Activated naive CD4-positive, alpha-beta T cell treated with anti-CD3 and anti-CD28 coated beads, Interleukin-2, amount 10 ng/mL, durations not matched to agents 7 days and 5 days (primary cell): ENCODE data around the gene SLC16A9.

Source experiments
- CTCF ChIA-PET: fragments of 350-600 bp; sonication (Branson Sonifier 250); formaldehyde crosslinking; loops from one replicate; lab custom pipeline; 2021; ENCODE audit warnings: antibody characterized with exemption; lab: Charles Lee
- DNase-seq: peaks from one replicate; pipeline ENCODE4 v3.0.0-alpha.2; 2020
- H3K27ac Mint-ChIP-seq: one replicate; pipeline ENCODE4 v1.8.0; 2021; ENCODE audit warnings: mild to moderate bottlenecking, moderate library complexity, mixed read lengths
- H3K27me3 Mint-ChIP-seq: one replicate; pipeline ENCODE4 v1.8.0; 2021; ENCODE audit warnings: mild to moderate bottlenecking, mixed read lengths
- H3K36me3 Mint-ChIP-seq: one replicate; pipeline ENCODE4 v1.8.0; 2021; ENCODE audit warnings: mixed read lengths
- H3K4me1 Mint-ChIP-seq: one replicate; pipeline ENCODE4 v1.8.0; 2021; ENCODE audit warnings: mixed read lengths
- H3K4me3 Mint-ChIP-seq: one replicate; pipeline ENCODE4 v1.8.0; 2021; ENCODE audit warnings: mild to moderate bottlenecking, moderate library complexity, mixed read lengths
- H3K9me3 Mint-ChIP-seq: one replicate; pipeline ENCODE4 v1.8.0; 2021; ENCODE audit warnings: mixed read lengths

Gene SLC16A9

GRCh38 chr10:59635502-59636290, 74.0 kb downstream of the SLC16A9 start:
- peaks cover 12% of the 10 kb centered on the region for H3K27me3 Mint-ChIP-seq
- no peak overlapping the region for H3K4me3 Mint-ChIP-seq
- DNase-seq, result no peak
- H3K4me1 Mint-ChIP-seq, result no peaks in the 10 kb centered on the region
- CTCF ChIA-PET, result interaction anchor here (1.1 to 1.4 kb wide), 2 partner anchors 9 kb away, joined by 3 to 5 read pairs; no protein-coding TSS in a partner anchor
- no peaks in the 10 kb centered on the region for H3K9me3 Mint-ChIP-seq
- no peaks in the 10 kb centered on the region for H3K36me3 Mint-ChIP-seq
- no peak overlapping the region for H3K27ac Mint-ChIP-seq

- no peak for DNase-seq
- no peaks in the 10 kb centered on the region for H3K4me1 Mint-ChIP-seq
- no peak overlapping the region for H3K27ac Mint-ChIP-seq
- CTCF ChIA-PET, result interaction anchor here (1.1 to 1.5 kb wide), 3 partner anchors 8 to 11 kb away, joined by 3 to 5 read pairs (median 4); no protein-coding TSS in a partner anchor
- H3K4me3 Mint-ChIP-seq, result no peak overlapping the region
- H3K27me3 Mint-ChIP-seq, result peaks cover 19% of the 10 kb centered on the region
- no peaks in the 10 kb centered on the region for H3K9me3 Mint-ChIP-seq
- H3K36me3 Mint-ChIP-seq, result no peaks in the 10 kb centered on the region
Observed at GRCh38 chr10:59634102-59634501, 75.5 kb downstream of the SLC16A9 start.

- Mint-ChIP-seq H3K4me3 (no peak overlapping the region), H3K9me3 (no peaks in the 10 kb centered on the region), H3K4me1 (no peaks in the 10 kb centered on the region), H3K27me3 (peaks cover 19% of the 10 kb centered on the region), H3K36me3 (no peaks in the 10 kb centered on the region), H3K27ac (no peak overlapping the region)
- no peak for DNase-seq
- CTCF ChIA-PET, result interaction anchor here (0.5 to 1.2 kb wide), 3 partner anchors 76 to 238 kb away, joined by 3 to 4 read pairs (median 3); partner anchors contain the start of gene SLC16A9
Observed at GRCh38 chr10:59633063-59633462, 76.6 kb downstream of the SLC16A9 start.

- Mint-ChIP-seq H3K4me1 (no peaks in the 10 kb centered on the region), H3K4me3 (no peak overlapping the region), H3K36me3 (no peaks in the 10 kb centered on the region), H3K27ac (no peak overlapping the region), H3K9me3 (no peaks in the 10 kb centered on the region), H3K27me3 (peaks cover 19% of the 10 kb centered on the region)
- DNase-seq, result no peak
- CTCF ChIA-PET, result interaction anchor here (1.2 to 1.9 kb wide), 3 partner anchors 10 to 178 kb away, joined by 3 to 5 read pairs (median 4); partner anchors contain the start of gene SLC16A9
Observed at GRCh38 chr10:59631882-59632807, 77.5 kb downstream of the SLC16A9 start.

GRCh38 chr10:59631237-59631636, 78.4 kb downstream of the SLC16A9 start:
- DNase-seq, result no peak
- H3K9me3 Mint-ChIP-seq, result no peaks in the 10 kb centered on the region
- H3K27me3 Mint-ChIP-seq, result peaks cover 19% of the 10 kb centered on the region
- no peak overlapping the region for H3K4me3 Mint-ChIP-seq
- H3K36me3 Mint-ChIP-seq, result no peaks in the 10 kb centered on the region
- H3K4me1 Mint-ChIP-seq, result no peaks in the 10 kb centered on the region
- H3K27ac Mint-ChIP-seq, result no peak overlapping the region
- CTCF ChIA-PET, result interaction anchor here (1.9 kb wide), 1 partner anchor 9 kb away, joined by 5 read pairs; no protein-coding TSS in a partner anchor

GRCh38 chr10:59628965-59629364, 80.7 kb downstream of the SLC16A9 start:
- peaks cover 4% of the 10 kb centered on the region for H3K4me1 Mint-ChIP-seq
- CTCF ChIA-PET, result interaction anchor here (0.6 to 1.0 kb wide), 4 partner anchors 202 to 406 kb away, joined by 3 read pairs; partner anchors contain the start of gene CCDC6
- H3K27ac Mint-ChIP-seq, result no peak overlapping the region
- no peak for DNase-seq
- peaks cover 19% of the 10 kb centered on the region for H3K27me3 Mint-ChIP-seq
- no peak overlapping the region for H3K4me3 Mint-ChIP-seq
- no peaks in the 10 kb centered on the region for H3K9me3 Mint-ChIP-seq
- H3K36me3 Mint-ChIP-seq, result no peaks in the 10 kb centered on the region

- DNase-seq, result no peak
- no peak overlapping the region for H3K4me3 Mint-ChIP-seq
- H3K9me3 Mint-ChIP-seq, result no peaks in the 10 kb centered on the region
- H3K36me3 Mint-ChIP-seq, result no peaks in the 10 kb centered on the region
- CTCF ChIA-PET, result interaction anchor here (0.5 to 1.3 kb wide), 8 partner anchors 79 to 406 kb away, joined by 3 read pairs; partner anchors contain the start of gene CCDC6
- H3K4me1 Mint-ChIP-seq, result peaks cover 4% of the 10 kb centered on the region
- H3K27ac Mint-ChIP-seq, result no peak overlapping the region
- H3K27me3 Mint-ChIP-seq, result peaks cover 19% of the 10 kb centered on the region
Observed at GRCh38 chr10:59628456-59628855, 81.2 kb downstream of the SLC16A9 start.

GRCh38 chr10:59627366-59628018, 82.2 kb downstream of the SLC16A9 start:
- Mint-ChIP-seq H3K27ac (no peak overlapping the region), H3K4me1 (peaks cover 4% of the 10 kb centered on the region), H3K36me3 (no peaks in the 10 kb centered on the region), H3K9me3 (no peaks in the 10 kb centered on the region), H3K27me3 (peaks cover 19% of the 10 kb centered on the region), H3K4me3 (no peak overlapping the region)
- DNase-seq, result no peak
- CTCF ChIA-PET, result interaction anchor here (0.5 to 1.3 kb wide), 6 partner anchors 80 to 279 kb away, joined by 3 to 5 read pairs (median 3); partner anchors contain the start of gene CCDC6

- H3K36me3 Mint-ChIP-seq, result no peaks in the 10 kb centered on the region
- H3K9me3 Mint-ChIP-seq, result no peaks in the 10 kb centered on the region
- H3K4me3 Mint-ChIP-seq, result no peak overlapping the region
- peaks cover 4% of the 10 kb centered on the region for H3K4me1 Mint-ChIP-seq
- no peak overlapping the region for H3K27ac Mint-ChIP-seq
- no peak for DNase-seq
- CTCF ChIA-PET, result interaction anchor here (0.6 to 1.9 kb wide), 21 partner anchors 8 to 905 kb away, joined by 3 to 32 read pairs (median 5); no protein-coding TSS in a partner anchor
- H3K27me3 Mint-ChIP-seq, result peaks cover 12% of the 10 kb centered on the region
Observed at GRCh38 chr10:59626523-59626869, 83.2 kb downstream of the SLC16A9 start.

GRCh38 chr10:59625721-59626522, 83.7 kb downstream of the SLC16A9 start:
- Mint-ChIP-seq H3K4me1 (peaks cover 4% of the 10 kb centered on the region), H3K4me3 (no peak overlapping the region), H3K27ac (no peak overlapping the region), H3K9me3 (no peaks in the 10 kb centered on the region), H3K27me3 (peaks cover 8% of the 10 kb centered on the region), H3K36me3 (no peaks in the 10 kb centered on the region)
- CTCF ChIA-PET, result interaction anchor here (0.6 to 2.0 kb wide), 25 partner anchors 9 to 905 kb away, joined by 3 to 32 read pairs (median 4); no protein-coding TSS in a partner anchor
- DNase-seq, result peak; percentile 53

GRCh38 chr10:59624951-59625350, 84.7 kb downstream of the SLC16A9 start:
- H3K27ac Mint-ChIP-seq, result no peak overlapping the region
- peaks cover 7% of the 10 kb centered on the region for H3K27me3 Mint-ChIP-seq
- CTCF ChIA-PET, result interaction anchor here (0.6 to 2.0 kb wide), 11 partner anchors 14 to 581 kb away, joined by 3 to 32 read pairs (median 5); no protein-coding TSS in a partner anchor
- no peak for DNase-seq
- no peaks in the 10 kb centered on the region for H3K9me3 Mint-ChIP-seq
- H3K4me3 Mint-ChIP-seq, result no peak overlapping the region
- H3K36me3 Mint-ChIP-seq, result no peaks in the 10 kb centered on the region
- H3K4me1 Mint-ChIP-seq, result peaks cover 4% of the 10 kb centered on the region

- peaks cover 4% of the 10 kb centered on the region for H3K27me3 Mint-ChIP-seq
- DNase-seq, result no peak
- H3K27ac Mint-ChIP-seq, result no peak overlapping the region
- peaks cover 4% of the 10 kb centered on the region for H3K4me1 Mint-ChIP-seq
- CTCF ChIA-PET, result interaction anchor here (1.3 to 2.1 kb wide), 3 partner anchors 13 to 228 kb away, joined by 3 to 11 read pairs (median 7); no protein-coding TSS in a partner anchor
- no peaks in the 10 kb centered on the region for H3K9me3 Mint-ChIP-seq
- no peaks in the 10 kb centered on the region for H3K36me3 Mint-ChIP-seq
- H3K4me3 Mint-ChIP-seq, result no peak overlapping the region
Observed at GRCh38 chr10:59624136-59624535, 85.5 kb downstream of the SLC16A9 start.
